Uterus (tissue), 2 donors: ENCODE results near the gene ZSWIM3.

Experiments
- POLR2A ChIP-seq, 2 donors: fragments of 450-650 bp; IDR thresholded peaks; one replicate each; pipeline ENCODE4 v1.6.1; 2016; ENCODE audit warnings: antibody characterized with exemption in 2 of 2, mild to moderate bottlenecking in 1 of 2, moderate library complexity in 1 of 2
- TF ChIP-seq, protein P1 (sequence below), 4 experiments: fragments of 200-600 bp in 2 of 4; fragments of 450-650 bp in 2 of 4; sonication (generic) in 2 of 4; IDR thresholded peaks; one replicate each; pipeline ENCODE4 v1.5.1; 2016 to 2019; ENCODE audit warnings: antibody characterized with exemption in 4 of 4, mild to moderate bottlenecking in 2 of 4, moderate library complexity in 1 of 4

DNA sequence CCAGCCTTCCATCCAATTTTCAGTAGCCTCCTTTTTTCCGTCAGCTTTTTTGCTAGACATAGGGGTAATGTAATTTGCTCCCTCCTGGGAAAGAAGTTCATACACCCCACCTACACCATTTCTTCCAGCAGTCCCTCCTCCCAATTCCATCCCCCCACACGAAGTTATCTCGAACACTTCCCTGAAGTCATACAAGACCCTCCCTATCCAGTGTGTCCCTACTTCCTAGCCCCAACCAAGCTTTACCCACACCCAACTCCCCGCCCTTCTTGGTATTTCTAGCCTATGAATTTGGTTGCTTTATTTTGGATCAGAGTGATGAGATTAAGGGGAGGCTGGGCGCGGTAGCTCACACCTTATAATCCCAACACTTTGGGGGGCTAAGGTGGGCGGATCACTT, 43.9 kb upstream of the ZSWIM3 start:
- TF ChIP-seq, protein P1, sequence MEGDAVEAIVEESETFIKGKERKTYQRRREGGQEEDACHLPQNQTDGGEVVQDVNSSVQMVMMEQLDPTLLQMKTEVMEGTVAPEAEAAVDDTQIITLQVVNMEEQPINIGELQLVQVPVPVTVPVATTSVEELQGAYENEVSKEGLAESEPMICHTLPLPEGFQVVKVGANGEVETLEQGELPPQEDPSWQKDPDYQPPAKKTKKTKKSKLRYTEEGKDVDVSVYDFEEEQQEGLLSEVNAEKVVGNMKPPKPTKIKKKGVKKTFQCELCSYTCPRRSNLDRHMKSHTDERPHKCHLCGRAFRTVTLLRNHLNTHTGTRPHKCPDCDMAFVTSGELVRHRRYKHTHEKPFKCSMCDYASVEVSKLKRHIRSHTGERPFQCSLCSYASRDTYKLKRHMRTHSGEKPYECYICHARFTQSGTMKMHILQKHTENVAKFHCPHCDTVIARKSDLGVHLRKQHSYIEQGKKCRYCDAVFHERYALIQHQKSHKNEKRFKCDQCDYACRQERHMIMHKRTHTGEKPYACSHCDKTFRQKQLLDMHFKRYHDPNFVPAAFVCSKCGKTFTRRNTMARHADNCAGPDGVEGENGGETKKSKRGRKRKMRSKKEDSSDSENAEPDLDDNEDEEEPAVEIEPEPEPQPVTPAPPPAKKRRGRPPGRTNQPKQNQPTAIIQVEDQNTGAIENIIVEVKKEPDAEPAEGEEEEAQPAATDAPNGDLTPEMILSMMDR (IDR thresholded peaks at IDR 0.05) = no peak
- no peak for TF ChIP-seq POLR2A (IDR thresholded peaks at IDR 0.05)
